ENCODE data around the gene ANGPTL2.

The ANGPTL2 gene

GRCh38 chr9:127086771-127087170 lies 35.7 kb downstream of the ANGPTL2 start:
- no peak overlapping the region for H3K4me2 ChIP-seq (ENCODE audit: low read depth, low read length)
- no peak overlapping the region for H2AFZ ChIP-seq (ENCODE audit: low read length)
- H3K79me2 ChIP-seq (ENCODE audit: low read length): no peaks in the 10 kb centered on the region
- no peaks in the 10 kb centered on the region for H3K4me1 ChIP-seq (ENCODE audit: low read length)
- no peak overlapping the region for H3K27ac ChIP-seq (ENCODE audit: low read length)
- H3K36me3 ChIP-seq (replicated peaks; ENCODE audit: insufficient read depth, low read length): no peaks in the 10 kb centered on the region
- H3K9me2 ChIP-seq (replicated peaks; ENCODE audit: insufficient read depth, low read length): no peaks in the 10 kb centered on the region
- H3K4me3 ChIP-seq (ENCODE audit: low read length): no peak overlapping the region
- TF ChIP-seq EZH2 (optimal IDR thresholded peaks at IDR 0.05; ENCODE audit: low read depth, low read length) (no peak), EZH2phosphoT487 (IDR thresholded peaks at IDR 0.05; ENCODE audit: low read length) (no peak), CTCF (IDR thresholded peaks at IDR 0.05; ENCODE audit: low read length) (no peak)
- H3K9me3 ChIP-seq (replicated peaks; ENCODE audit: insufficient read depth, low read length): no peaks in the 10 kb centered on the region
- H3K27me3 ChIP-seq (replicated peaks; ENCODE audit: insufficient read depth, low read length): no peaks in the 10 kb centered on the region
- no peaks in the 10 kb centered on the region for H4K20me1 ChIP-seq (ENCODE audit: insufficient read depth, low read length)
- no peaks in the 10 kb centered on the region for H3F3A ChIP-seq (ENCODE audit: insufficient read depth, low read length)
- no peak overlapping the region for H3K9ac ChIP-seq (ENCODE audit: low read length)
- no peak for DNase-seq

GRCh38 chr9:127085186-127085585 lies 37.2 kb downstream of the ANGPTL2 start:
- Histone ChIP-seq H3K4me1 (ENCODE audit: low read length) (no peaks in the 10 kb centered on the region), H3K27ac (ENCODE audit: low read length) (no peak overlapping the region), H2AFZ (ENCODE audit: low read length) (no peak overlapping the region), H4K20me1 (ENCODE audit: insufficient read depth, low read length) (no peaks in the 10 kb centered on the region), H3K36me3 (replicated peaks; ENCODE audit: insufficient read depth, low read length) (no peaks in the 10 kb centered on the region), H3K4me3 (ENCODE audit: low read length) (no peak overlapping the region), H3K27me3 (replicated peaks; ENCODE audit: insufficient read depth, low read length) (no peaks in the 10 kb centered on the region), H3K9ac (ENCODE audit: low read length) (no peak overlapping the region), H3F3A (ENCODE audit: insufficient read depth, low read length) (no peaks in the 10 kb centered on the region), H3K9me3 (replicated peaks; ENCODE audit: insufficient read depth, low read length) (no peaks in the 10 kb centered on the region), H3K4me2 (ENCODE audit: low read depth, low read length) (no peak overlapping the region), H3K9me2 (replicated peaks; ENCODE audit: insufficient read depth, low read length) (no peaks in the 10 kb centered on the region), H3K79me2 (ENCODE audit: low read length) (no peaks in the 10 kb centered on the region)
- DNase-seq: no peak
- TF ChIP-seq CTCF (IDR thresholded peaks at IDR 0.05; ENCODE audit: low read length) (no peak), EZH2 (optimal IDR thresholded peaks at IDR 0.05; ENCODE audit: low read depth, low read length) (no peak), EZH2phosphoT487 (IDR thresholded peaks at IDR 0.05; ENCODE audit: low read length) (no peak)

- Histone ChIP-seq H3K27ac (ENCODE audit: low read length) (no peak overlapping the region), H3K36me3 (replicated peaks; ENCODE audit: insufficient read depth, low read length) (no peaks in the 10 kb centered on the region), H3K27me3 (replicated peaks; ENCODE audit: insufficient read depth, low read length) (no peaks in the 10 kb centered on the region), H4K20me1 (ENCODE audit: insufficient read depth, low read length) (no peaks in the 10 kb centered on the region), H3K9ac (ENCODE audit: low read length) (no peak overlapping the region), H3F3A (ENCODE audit: insufficient read depth, low read length) (no peaks in the 10 kb centered on the region), H3K4me1 (ENCODE audit: low read length) (no peaks in the 10 kb centered on the region), H2AFZ (ENCODE audit: low read length) (no peak overlapping the region), H3K4me3 (ENCODE audit: low read length) (no peak overlapping the region), H3K4me2 (ENCODE audit: low read depth, low read length) (no peak overlapping the region), H3K9me3 (replicated peaks; ENCODE audit: insufficient read depth, low read length) (no peaks in the 10 kb centered on the region), H3K9me2 (replicated peaks; ENCODE audit: insufficient read depth, low read length) (no peaks in the 10 kb centered on the region), H3K79me2 (ENCODE audit: low read length) (no peaks in the 10 kb centered on the region)
- no peak for DNase-seq
- TF ChIP-seq CTCF (IDR thresholded peaks at IDR 0.05; ENCODE audit: low read length) (no peak), EZH2phosphoT487 (IDR thresholded peaks at IDR 0.05; ENCODE audit: low read length) (no peak), EZH2 (optimal IDR thresholded peaks at IDR 0.05; ENCODE audit: low read depth, low read length) (no peak)
These were observed 38.1 kb downstream of the ANGPTL2 start for GRCh38 chr9:127084076-127085039.
